ENCODE data around the gene C1orf35. TPM values are rescaled to one million over a fixed set of nuclear protein-coding genes. Genes with fewer than 3 reads are reported as not detected.
A peak's percentile ranks its signal among the peaks of the same experiment; 100 is the strongest.

C1orf35 gene
- total RNA-seq, 1 experiment from 2014 or later = 31.0 TPM

GRCh38 chr1:228099331-228099732, 3.8 kb downstream of the C1orf35 start:
- H3K79me2 ChIP-seq (ENCODE audit: insufficient read depth, low read length) = peaks cover 17% of the 10 kb centered on the region
- H2BK12ac ChIP-seq (ENCODE audit: insufficient read length, low read depth, low read length) = no peak overlapping the region
- WGBS (ENCODE audit: extremely low coverage, insufficient read length, low lambda C conversion rate) = no CpG with 5 or more reads among the region's 4 CpGs
- no peak overlapping the region for H3K4me3 Mint-ChIP-seq
- H2BK5ac ChIP-seq (ENCODE audit: insufficient read length, low read length) = no peak overlapping the region
- no peak overlapping the region for H2AK5ac ChIP-seq (ENCODE audit: insufficient read length, low read length)
- DNase-seq = peak; percentile 19
- no peak overlapping the region for H2BK15ac ChIP-seq (ENCODE audit: low read depth, low read length)
- H3T11ph ChIP-seq (ENCODE audit: low read length) = no peak overlapping the region
- H2AFZ ChIP-seq (ENCODE audit: low read length) = no peak overlapping the region
- no peak overlapping the region for H2BK20ac ChIP-seq (ENCODE audit: low read depth, low read length, poor library complexity, severe bottlenecking)
- H3K27ac ChIP-seq (ENCODE audit: insufficient read length, low read depth, low read length) = no peak overlapping the region
- H4K5ac ChIP-seq (ENCODE audit: insufficient read length, low read depth, low read length) = no peak overlapping the region
- TF ChIP-seq, protein P1, sequence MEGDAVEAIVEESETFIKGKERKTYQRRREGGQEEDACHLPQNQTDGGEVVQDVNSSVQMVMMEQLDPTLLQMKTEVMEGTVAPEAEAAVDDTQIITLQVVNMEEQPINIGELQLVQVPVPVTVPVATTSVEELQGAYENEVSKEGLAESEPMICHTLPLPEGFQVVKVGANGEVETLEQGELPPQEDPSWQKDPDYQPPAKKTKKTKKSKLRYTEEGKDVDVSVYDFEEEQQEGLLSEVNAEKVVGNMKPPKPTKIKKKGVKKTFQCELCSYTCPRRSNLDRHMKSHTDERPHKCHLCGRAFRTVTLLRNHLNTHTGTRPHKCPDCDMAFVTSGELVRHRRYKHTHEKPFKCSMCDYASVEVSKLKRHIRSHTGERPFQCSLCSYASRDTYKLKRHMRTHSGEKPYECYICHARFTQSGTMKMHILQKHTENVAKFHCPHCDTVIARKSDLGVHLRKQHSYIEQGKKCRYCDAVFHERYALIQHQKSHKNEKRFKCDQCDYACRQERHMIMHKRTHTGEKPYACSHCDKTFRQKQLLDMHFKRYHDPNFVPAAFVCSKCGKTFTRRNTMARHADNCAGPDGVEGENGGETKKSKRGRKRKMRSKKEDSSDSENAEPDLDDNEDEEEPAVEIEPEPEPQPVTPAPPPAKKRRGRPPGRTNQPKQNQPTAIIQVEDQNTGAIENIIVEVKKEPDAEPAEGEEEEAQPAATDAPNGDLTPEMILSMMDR (conservative IDR thresholded peaks at IDR 0.05) = no peak
- H3K9ac ChIP-seq (ENCODE audit: extremely low read depth, insufficient read length, low read length) = no peak overlapping the region
- H2BK120ac ChIP-seq (ENCODE audit: low read depth, low read length, poor library complexity, severe bottlenecking) = no peak overlapping the region
- no peak overlapping the region for H3K27ac Mint-ChIP-seq
- H4K91ac ChIP-seq (ENCODE audit: insufficient read length, low read depth, low read length) = no peak overlapping the region
- no peak overlapping the region for H3K14ac ChIP-seq (ENCODE audit: insufficient read depth, low read length)
- peaks cover 8% of the 10 kb centered on the region for H3K79me1 ChIP-seq (ENCODE audit: insufficient read depth, low read depth, low read length, poor library complexity, severe bottlenecking)
- H3K23ac ChIP-seq (ENCODE audit: insufficient read length, low read depth, low read length) = no peak overlapping the region
- H3K23me2 ChIP-seq (ENCODE audit: insufficient read length, low read depth, low read length, poor library complexity, severe bottlenecking) = peaks cover 5% of the 10 kb centered on the region
- H3K4me1 Mint-ChIP-seq = peaks cover 14 to 20% of the 10 kb centered on the region in 2 experiments
- no peaks in the 10 kb centered on the region for H3K9me3 ChIP-seq (ENCODE audit: control insufficient read depth, low read depth, low read length)
- no peaks in the 10 kb centered on the region for H4K20me1 ChIP-seq (ENCODE audit: control insufficient read depth, insufficient read depth, insufficient read length)
- peaks cover 31 to 65% (median 57%) of the 10 kb centered on the region in 3 experiments; a peak in 6 of 7 replicates for H3K36me3 Mint-ChIP-seq (ENCODE audit: insufficient read depth in 1 of 3, low read depth in 3 of 3)
- H3K18ac ChIP-seq (ENCODE audit: insufficient read length, low read depth, low read length) = no peak overlapping the region
- no peaks in the 10 kb centered on the region for H3K27me3 ChIP-seq (ENCODE audit: insufficient read depth, low read length)
- H3K4me1 ChIP-seq (ENCODE audit: insufficient read depth, low read length) = no peaks in the 10 kb centered on the region
- H3K4me2 ChIP-seq (ENCODE audit: insufficient read depth, insufficient read length, low read length) = no peak overlapping the region
- peaks cover 3% of the 10 kb centered on the region; the same call in 1 of the 2 replicates for H3K27me3 Mint-ChIP-seq (ENCODE audit: low read depth)
- no peak overlapping the region for H4K8ac ChIP-seq (replicated peaks; ENCODE audit: insufficient read length, low read depth, low read length)
- no peak overlapping the region for H3K56ac ChIP-seq (ENCODE audit: insufficient read length, low read depth, low read length)
- H3K9me3 Mint-ChIP-seq = peaks cover 5 to 7% of the 10 kb centered on the region in 2 experiments
- H3K4ac ChIP-seq (ENCODE audit: low read depth, low read length) = no peak overlapping the region
